T-helper 2 cell treated with Interferon-gamma antibody and Interleukin-4, amounts not matched to agents 5 μg/mL and 100 μg/mL, for 36 hours (primary cell): Measurements from ENCODE around the gene JAKMIP2.
"Not testable (repeated sequence)": the region's sequence is repeated elsewhere in the genome, so short reads cannot be mapped to it uniquely, and the experiment has no call there.

ENCODE experiments used
- DNase-seq: peaks from one replicate; pipeline ENCODE4 v3.0.0; 2021; ENCODE audit warnings: low spot score
- H3K27ac Mint-ChIP-seq: one replicate; pipeline ENCODE4 v1.8.0; 2021; ENCODE audit warnings: mild to moderate bottlenecking, mixed read lengths
- H3K27me3 Mint-ChIP-seq: one replicate; pipeline ENCODE4 v1.8.0; 2021; ENCODE audit warnings: low read depth, mixed read lengths
- H3K36me3 Mint-ChIP-seq: one replicate; pipeline ENCODE4 v1.8.0; 2021; ENCODE audit warnings: low read depth, mixed read lengths
- H3K4me1 Mint-ChIP-seq: one replicate; pipeline ENCODE4 v1.8.0; 2021; ENCODE audit warnings: low read depth, mixed read lengths
- H3K4me3 Mint-ChIP-seq: one replicate; pipeline ENCODE4 v1.8.0; 2022; ENCODE audit warnings: mild to moderate bottlenecking, moderate library complexity, mixed read lengths
- H3K9me3 Mint-ChIP-seq: one replicate; pipeline ENCODE4 v1.8.0; 2021; ENCODE audit warnings: mixed read lengths

Gene JAKMIP2

DNA sequence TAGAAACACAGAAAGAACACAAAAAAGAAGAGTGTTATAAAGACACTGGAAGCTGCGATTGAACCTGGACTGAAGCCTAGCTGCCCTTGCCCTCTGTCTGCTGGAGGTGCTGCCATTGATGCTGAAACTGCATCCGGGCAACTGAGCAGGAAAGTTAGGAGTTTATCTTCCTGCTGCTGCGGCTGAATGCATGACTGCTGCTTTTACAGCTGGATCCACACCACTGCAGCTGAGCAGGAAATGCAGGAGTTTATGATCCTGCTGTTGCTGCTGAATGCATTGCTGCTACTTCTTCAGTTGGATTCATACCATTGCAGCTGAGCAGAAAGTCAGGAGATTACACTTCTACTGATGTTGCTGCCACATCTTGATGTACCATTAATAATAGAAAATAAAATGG, 21.8 kb upstream of the JAKMIP2 start:
- peaks cover 26% of the 10 kb centered on the region for H3K27me3 Mint-ChIP-seq
- no peak overlapping the region for H3K27ac Mint-ChIP-seq
- no peaks in the 10 kb centered on the region for H3K36me3 Mint-ChIP-seq
- H3K4me1 Mint-ChIP-seq = peaks cover 10% of the 10 kb centered on the region
- no peak for DNase-seq
- no peak overlapping the region for H3K4me3 Mint-ChIP-seq
- no peaks in the 10 kb centered on the region for H3K9me3 Mint-ChIP-seq

DNA sequence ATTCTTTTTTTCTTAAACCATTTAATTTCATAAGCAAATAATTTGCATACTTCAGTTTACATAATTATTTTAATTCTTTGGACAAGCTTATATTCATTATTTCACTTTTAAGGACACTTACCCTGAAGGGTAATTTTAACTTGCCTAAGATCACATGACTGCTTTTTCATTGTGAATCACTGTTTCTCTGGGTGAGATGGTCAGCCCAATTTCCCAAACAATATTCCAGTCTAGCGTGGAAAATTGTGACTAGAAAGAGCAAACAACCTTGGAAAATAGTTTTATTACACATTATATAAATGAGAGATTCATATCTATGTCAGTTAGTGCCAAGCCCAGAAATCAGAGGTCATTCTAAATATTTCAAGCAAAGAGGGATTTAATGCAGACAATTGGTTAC, 21.4 kb upstream of the JAKMIP2 start:
- no peaks in the 10 kb centered on the region for H3K9me3 Mint-ChIP-seq
- H3K27ac Mint-ChIP-seq = no peak overlapping the region
- H3K4me1 Mint-ChIP-seq = peaks cover 10% of the 10 kb centered on the region
- no peak for DNase-seq
- no peaks in the 10 kb centered on the region for H3K36me3 Mint-ChIP-seq
- H3K4me3 Mint-ChIP-seq = no peak overlapping the region
- H3K27me3 Mint-ChIP-seq = peaks cover 26% of the 10 kb centered on the region

- not testable (repeated sequence) for H3K36me3 Mint-ChIP-seq, H3K4me3 Mint-ChIP-seq, H3K27ac Mint-ChIP-seq, H3K4me1 Mint-ChIP-seq, H3K9me3 Mint-ChIP-seq, DNase-seq
- peaks cover 28% of the 10 kb centered on the region for H3K27me3 Mint-ChIP-seq
Measured at GRCh38 chr5:147803161-147803560, 20.6 kb upstream of the JAKMIP2 start.

DNA sequence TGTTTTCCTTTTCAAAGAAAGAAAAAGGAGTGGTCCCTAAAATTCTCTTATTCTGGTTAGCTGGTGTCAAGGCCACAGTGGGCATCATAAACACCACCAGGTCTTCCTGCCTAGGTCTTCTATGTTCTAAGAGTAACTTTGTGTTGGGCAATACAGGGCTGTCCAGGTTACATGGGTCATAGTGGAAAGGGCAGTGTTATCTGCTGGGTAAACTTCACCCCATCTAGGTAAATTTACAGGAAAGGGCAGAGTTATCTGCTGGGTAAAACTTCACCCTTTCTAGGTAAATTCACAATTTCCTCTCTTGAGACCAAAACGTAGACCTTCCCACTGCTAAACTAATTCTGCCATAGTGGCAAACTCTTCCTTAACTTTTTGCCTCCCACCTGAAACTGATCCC, 18.9 kb upstream of the JAKMIP2 start:
- no peak for DNase-seq
- no peak overlapping the region for H3K4me3 Mint-ChIP-seq
- peaks cover 10% of the 10 kb centered on the region for H3K4me1 Mint-ChIP-seq
- H3K27ac Mint-ChIP-seq = no peak overlapping the region
- H3K36me3 Mint-ChIP-seq = no peaks in the 10 kb centered on the region
- H3K9me3 Mint-ChIP-seq = no peaks in the 10 kb centered on the region
- peaks cover 39% of the 10 kb centered on the region for H3K27me3 Mint-ChIP-seq

DNA sequence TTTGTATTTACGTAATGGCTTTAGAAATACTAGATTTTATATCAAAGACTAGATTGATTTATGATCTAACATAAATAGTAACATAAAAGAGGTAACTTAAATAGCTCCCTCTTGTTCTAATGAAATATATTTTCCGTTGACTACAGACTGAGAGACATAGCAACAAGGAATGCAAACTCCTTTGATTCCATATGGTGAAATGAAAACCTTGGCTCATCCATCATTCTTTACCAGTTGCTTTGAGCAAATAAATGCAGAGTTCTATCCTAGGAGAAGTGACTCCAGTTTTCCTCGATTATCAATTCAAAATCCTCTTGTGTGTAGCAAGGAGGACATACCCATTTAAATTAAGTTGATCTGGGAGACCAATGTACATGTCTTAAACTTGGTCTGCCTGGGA, 18.0 kb upstream of the JAKMIP2 start:
- Mint-ChIP-seq H3K9me3 (no peaks in the 10 kb centered on the region), H3K4me3 (no peak overlapping the region)

DNA sequence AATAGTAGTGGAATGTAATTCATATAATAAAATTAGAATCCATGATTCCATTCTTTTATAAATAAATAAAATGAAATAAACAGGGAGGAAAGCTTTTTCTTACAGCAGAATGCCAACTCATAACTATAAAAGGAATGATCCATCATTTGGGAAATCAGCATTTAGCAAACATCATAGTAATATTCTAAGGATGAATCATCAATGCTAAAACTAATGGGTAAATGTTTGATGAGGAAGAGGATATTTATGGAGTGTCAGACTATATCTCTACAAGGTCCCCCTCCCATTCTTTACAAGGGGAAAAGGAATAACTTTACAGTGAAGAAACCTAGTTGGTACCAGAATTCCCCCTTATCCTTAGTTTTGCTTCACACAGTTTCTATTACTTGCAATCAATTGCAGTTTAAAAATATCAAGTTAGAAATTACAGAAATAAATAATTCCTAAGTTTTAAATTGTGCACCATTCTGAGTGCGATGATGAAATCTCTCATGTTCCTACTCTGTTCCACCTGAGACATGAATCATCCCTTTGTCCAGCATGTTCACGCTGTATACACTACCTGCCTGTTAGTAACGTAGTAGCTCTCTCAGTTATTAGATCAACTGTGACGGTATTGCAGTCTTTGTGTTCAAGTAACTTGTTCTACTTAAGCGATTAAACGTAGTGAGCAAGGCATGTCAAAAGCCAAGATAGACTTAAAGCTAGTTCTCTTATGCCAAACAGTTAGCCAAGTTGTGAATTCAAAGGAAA, 14.2 kb upstream of the JAKMIP2 start:
- Mint-ChIP-seq H3K9me3 (no peaks in the 10 kb centered on the region), H3K27ac (no peak overlapping the region), H3K4me1 (no peaks in the 10 kb centered on the region), H3K36me3 (no peaks in the 10 kb centered on the region), H3K4me3 (no peak overlapping the region), H3K27me3 (peaks cover 31% of the 10 kb centered on the region)
- DNase-seq = no peak

More for the DNA sequence above, 18.0 kb upstream of the JAKMIP2 start:
- Mint-ChIP-seq H3K27ac (no peak overlapping the region), H3K36me3 (no peaks in the 10 kb centered on the region), H3K4me1 (peaks cover 9% of the 10 kb centered on the region), H3K27me3 (peaks cover 44% of the 10 kb centered on the region)
- no peak for DNase-seq

GRCh38 chr5:147791181-147791580, 8.7 kb upstream of the JAKMIP2 start:
- H3K4me1 Mint-ChIP-seq = no peaks in the 10 kb centered on the region
- H3K4me3 Mint-ChIP-seq = no peak overlapping the region
- no peaks in the 10 kb centered on the region for H3K9me3 Mint-ChIP-seq
- peaks cover 20% of the 10 kb centered on the region for H3K27me3 Mint-ChIP-seq
- no peaks in the 10 kb centered on the region for H3K36me3 Mint-ChIP-seq
- no peak for DNase-seq
- H3K27ac Mint-ChIP-seq = no peak overlapping the region

- Mint-ChIP-seq H3K4me1 (no peaks in the 10 kb centered on the region), H3K27ac (no peak overlapping the region), H3K27me3 (peaks cover 13% of the 10 kb centered on the region), H3K4me3 (no peak overlapping the region), H3K36me3 (no peaks in the 10 kb centered on the region), H3K9me3 (no peaks in the 10 kb centered on the region)
- no peak for DNase-seq
Measured at GRCh38 chr5:147789820-147790219, 7.3 kb upstream of the JAKMIP2 start.

GRCh38 chr5:147788023-147788422, 5.5 kb upstream of the JAKMIP2 start:
- no peak overlapping the region for H3K4me3 Mint-ChIP-seq
- peaks cover 16% of the 10 kb centered on the region for H3K27me3 Mint-ChIP-seq
- DNase-seq = no peak
- H3K27ac Mint-ChIP-seq = no peak overlapping the region
- no peaks in the 10 kb centered on the region for H3K9me3 Mint-ChIP-seq
- no peaks in the 10 kb centered on the region for H3K36me3 Mint-ChIP-seq
- H3K4me1 Mint-ChIP-seq = no peaks in the 10 kb centered on the region

DNA sequence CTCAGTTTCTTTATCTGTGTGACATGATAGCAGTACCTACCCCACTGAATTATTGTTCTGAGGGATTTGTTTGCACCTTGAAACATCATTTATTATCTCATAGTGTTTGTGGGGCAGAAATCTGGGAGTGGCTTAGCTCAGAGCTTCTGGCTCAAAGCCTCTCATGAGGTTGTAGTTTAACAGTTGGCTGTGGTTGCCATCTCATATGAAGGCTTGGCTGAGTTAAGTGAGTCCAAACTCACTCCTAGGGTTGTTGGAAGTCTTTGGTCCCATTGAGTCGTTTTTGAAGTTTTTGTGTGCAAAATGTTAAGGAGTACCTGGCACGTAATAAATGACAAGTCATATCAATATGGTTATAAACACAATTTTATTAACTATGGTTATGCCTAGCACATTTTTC, 3.6 kb upstream of the JAKMIP2 start:
- Mint-ChIP-seq H3K9me3 (no peaks in the 10 kb centered on the region), H3K4me3 (no peak overlapping the region), H3K27me3 (peaks cover 18% of the 10 kb centered on the region), H3K36me3 (no peaks in the 10 kb centered on the region), H3K4me1 (peaks cover 9% of the 10 kb centered on the region), H3K27ac (no peak overlapping the region)
- no peak for DNase-seq

- Mint-ChIP-seq H3K27ac (no peak overlapping the region), H3K9me3 (no peaks in the 10 kb centered on the region), H3K4me1 (peaks cover 24% of the 10 kb centered on the region), H3K27me3 (peaks cover 15% of the 10 kb centered on the region), H3K4me3 (no peak overlapping the region), H3K36me3 (no peaks in the 10 kb centered on the region)
- no peak for DNase-seq
Measured at GRCh38 chr5:147784146-147784987, 1.8 kb upstream of the JAKMIP2 start.

DNA sequence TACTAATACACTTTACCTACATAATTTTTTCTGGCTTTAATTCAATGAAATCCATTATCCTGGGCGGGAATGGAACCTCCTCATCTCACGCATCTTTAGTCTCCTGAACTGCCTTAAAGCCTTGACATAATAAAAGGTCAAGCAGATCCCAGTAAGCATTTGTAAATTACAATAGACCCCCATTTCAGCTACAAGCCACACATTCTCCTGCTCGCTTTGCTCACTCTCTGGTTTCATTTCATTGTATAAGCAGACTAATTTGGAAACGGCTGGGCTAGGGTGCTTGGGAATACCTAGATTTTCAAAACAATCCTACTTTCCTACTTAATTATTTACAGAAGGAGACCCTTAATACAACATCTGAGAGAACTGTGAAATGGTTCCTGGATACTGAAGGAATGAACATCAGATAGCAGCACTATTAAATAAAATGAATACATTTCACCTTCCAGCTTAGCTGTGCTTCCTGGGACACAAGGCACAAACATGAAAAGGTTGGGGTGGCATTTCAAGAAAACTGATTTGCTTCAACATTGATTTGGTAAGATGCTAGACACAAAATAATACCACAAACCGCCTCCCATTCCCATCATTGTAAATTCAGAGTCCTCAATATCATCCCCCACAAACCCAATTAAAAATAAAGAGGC, 1.5 kb downstream of the JAKMIP2 start:
- Mint-ChIP-seq H3K9me3 (peaks cover 10% of the 10 kb centered on the region), H3K36me3 (peaks cover 4% of the 10 kb centered on the region), H3K27me3 (peaks cover 5% of the 10 kb centered on the region), H3K4me1 (peaks cover 24% of the 10 kb centered on the region), H3K4me3 (peak overlapping the region; percentile 92), H3K27ac (peak overlapping the region; percentile 51)
- no peak for DNase-seq

DNA sequence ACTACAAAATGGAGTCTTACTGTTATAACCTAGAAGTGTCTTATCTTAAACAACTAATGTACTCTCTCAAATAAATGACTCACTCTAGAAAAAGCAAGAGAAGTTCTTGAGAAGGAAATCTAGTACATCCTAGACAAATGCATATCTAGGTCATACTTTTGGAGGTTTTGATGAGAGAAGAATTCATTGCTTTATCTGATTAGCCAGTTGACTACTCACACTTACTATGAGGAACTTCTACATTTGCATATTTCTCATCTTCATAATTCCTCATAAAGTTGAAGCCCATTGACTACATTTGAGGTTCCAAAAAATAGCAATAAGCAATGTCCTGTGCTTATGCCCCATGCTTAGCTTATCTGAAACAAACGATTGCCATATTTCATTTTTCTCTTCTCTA, 2.8 kb downstream of the JAKMIP2 start:
- peaks cover 16% of the 10 kb centered on the region for H3K9me3 Mint-ChIP-seq
- H3K27ac Mint-ChIP-seq = no peak overlapping the region
- peaks cover 8% of the 10 kb centered on the region for H3K36me3 Mint-ChIP-seq
- peaks cover 24% of the 10 kb centered on the region for H3K4me1 Mint-ChIP-seq
- no peak for DNase-seq
- H3K4me3 Mint-ChIP-seq = peak overlapping the region; percentile 10
- H3K27me3 Mint-ChIP-seq = peaks cover 4% of the 10 kb centered on the region

DNA sequence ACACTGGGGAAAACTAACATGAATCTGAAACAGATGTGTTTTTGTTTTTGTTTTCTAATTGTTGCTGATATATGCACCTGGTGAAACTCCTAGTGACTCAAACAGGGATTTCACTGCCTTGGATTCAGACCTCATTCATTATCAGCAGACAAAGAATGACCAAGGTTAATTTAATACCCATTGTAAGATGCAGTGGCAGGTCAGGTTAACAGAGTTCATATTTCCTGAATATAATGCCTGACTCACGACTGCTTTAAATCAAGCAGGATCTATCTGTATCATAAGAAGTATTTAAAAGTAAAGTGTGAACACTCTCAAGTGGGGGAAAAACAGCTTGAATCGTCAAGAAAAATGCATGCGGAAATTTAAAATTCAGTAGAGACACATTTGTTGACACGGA, 5.5 kb downstream of the JAKMIP2 start:
- H3K9me3 Mint-ChIP-seq = peaks cover 16% of the 10 kb centered on the region
- H3K4me3 Mint-ChIP-seq = no peak overlapping the region
- H3K27ac Mint-ChIP-seq = no peak overlapping the region
- no peaks in the 10 kb centered on the region for H3K27me3 Mint-ChIP-seq
- peaks cover 19% of the 10 kb centered on the region for H3K4me1 Mint-ChIP-seq
- peaks cover 8% of the 10 kb centered on the region for H3K36me3 Mint-ChIP-seq
- DNase-seq = no peak
